ENCODE results near the gene ATP6V0C.

ATP6V0C gene

GRCh38 chr16:2493605-2494004 lies 20.1 kb upstream of the ATP6V0C start:
- Histone ChIP-seq H3K9me3 (ENCODE audit: control insufficient read depth, insufficient read depth, low read length) (no peaks in the 10 kb centered on the region), H3K36me3 (ENCODE audit: insufficient read depth, low read length) (no peaks in the 10 kb centered on the region), H3K4me1 (ENCODE audit: insufficient read depth, low read length) (no peaks in the 10 kb centered on the region), H3K9ac (ENCODE audit: low read depth, low read length) (no peak overlapping the region)

- H3K36me3 ChIP-seq (ENCODE audit: insufficient read depth, low read length): no peaks in the 10 kb centered on the region
- no peaks in the 10 kb centered on the region for H3K4me1 ChIP-seq (ENCODE audit: insufficient read depth, low read length)
- H3K9me3 ChIP-seq (ENCODE audit: control insufficient read depth, insufficient read depth, low read length): no peaks in the 10 kb centered on the region
- H3K9ac ChIP-seq (ENCODE audit: low read depth, low read length): no peak overlapping the region
Observed at GRCh38 chr16:2494616-2495015, 19.1 kb upstream of the ATP6V0C start.

GRCh38 chr16:2495041-2495440 lies 18.7 kb upstream of the ATP6V0C start:
- H3K9ac ChIP-seq (ENCODE audit: low read depth, low read length): no peak overlapping the region
- no peaks in the 10 kb centered on the region for H3K9me3 ChIP-seq (ENCODE audit: control insufficient read depth, insufficient read depth, low read length)
- H3K4me1 ChIP-seq (ENCODE audit: insufficient read depth, low read length): no peaks in the 10 kb centered on the region
- no peaks in the 10 kb centered on the region for H3K36me3 ChIP-seq (ENCODE audit: insufficient read depth, low read length)

- Histone ChIP-seq H3K36me3 (ENCODE audit: insufficient read depth, low read length) (no peaks in the 10 kb centered on the region), H3K9ac (ENCODE audit: low read depth, low read length) (no peak overlapping the region), H3K4me1 (ENCODE audit: insufficient read depth, low read length) (no peaks in the 10 kb centered on the region), H3K9me3 (ENCODE audit: control insufficient read depth, insufficient read depth, low read length) (no peaks in the 10 kb centered on the region)
Observed at GRCh38 chr16:2496223-2497115, 17.3 kb upstream of the ATP6V0C start.

GRCh38 chr16:2497116-2497630 lies 16.6 kb upstream of the ATP6V0C start:
- H3K4me1 ChIP-seq (ENCODE audit: insufficient read depth, low read length): peaks cover 6% of the 10 kb centered on the region; the same call in 1 of the 2 replicates
- H3K9me3 ChIP-seq (ENCODE audit: control insufficient read depth, insufficient read depth, low read length): no peaks in the 10 kb centered on the region
- no peaks in the 10 kb centered on the region for H3K36me3 ChIP-seq (ENCODE audit: insufficient read depth, low read length)
- H3K9ac ChIP-seq (ENCODE audit: low read depth, low read length): no peak overlapping the region

- no peak overlapping the region for H3K9ac ChIP-seq (ENCODE audit: low read depth, low read length)
- H3K9me3 ChIP-seq (ENCODE audit: control insufficient read depth, insufficient read depth, low read length): no peaks in the 10 kb centered on the region
- no peaks in the 10 kb centered on the region for H3K36me3 ChIP-seq (ENCODE audit: insufficient read depth, low read length)
- H3K4me1 ChIP-seq (ENCODE audit: insufficient read depth, low read length): peaks cover 9% of the 10 kb centered on the region; the same call in 1 of the 2 replicates
Observed at GRCh38 chr16:2497695-2498484, 15.9 kb upstream of the ATP6V0C start.

GRCh38 chr16:2498531-2499253 lies 15.1 kb upstream of the ATP6V0C start:
- Histone ChIP-seq H3K9ac (ENCODE audit: low read depth, low read length) (no peak overlapping the region), H3K4me1 (ENCODE audit: insufficient read depth, low read length) (peaks cover 9% of the 10 kb centered on the region; the same call in 1 of the 2 replicates), H3K9me3 (ENCODE audit: control insufficient read depth, insufficient read depth, low read length) (no peaks in the 10 kb centered on the region), H3K36me3 (ENCODE audit: insufficient read depth, low read length) (no peaks in the 10 kb centered on the region)

- peaks cover 9% of the 10 kb centered on the region; the same call in 1 of the 2 replicates for H3K4me1 ChIP-seq (ENCODE audit: insufficient read depth, low read length)
- H3K36me3 ChIP-seq (ENCODE audit: insufficient read depth, low read length): no peaks in the 10 kb centered on the region
- no peak overlapping the region for H3K9ac ChIP-seq (ENCODE audit: low read depth, low read length)
- no peaks in the 10 kb centered on the region for H3K9me3 ChIP-seq (ENCODE audit: control insufficient read depth, insufficient read depth, low read length)
Observed at GRCh38 chr16:2499454-2499853, 14.3 kb upstream of the ATP6V0C start.

- no peak overlapping the region for H3K9ac ChIP-seq (ENCODE audit: low read depth, low read length)
- H3K9me3 ChIP-seq (ENCODE audit: control insufficient read depth, insufficient read depth, low read length): no peaks in the 10 kb centered on the region
- peaks cover 9% of the 10 kb centered on the region; the same call in 1 of the 2 replicates for H3K4me1 ChIP-seq (ENCODE audit: insufficient read depth, low read length)
- no peaks in the 10 kb centered on the region for H3K36me3 ChIP-seq (ENCODE audit: insufficient read depth, low read length)
Observed at GRCh38 chr16:2499890-2500429, 13.8 kb upstream of the ATP6V0C start.

- Histone ChIP-seq H3K4me1 (ENCODE audit: insufficient read depth, low read length) (peaks cover 9% of the 10 kb centered on the region; the same call in 1 of the 2 replicates), H3K9me3 (ENCODE audit: control insufficient read depth, insufficient read depth, low read length) (no peaks in the 10 kb centered on the region), H3K36me3 (ENCODE audit: insufficient read depth, low read length) (no peaks in the 10 kb centered on the region), H3K9ac (ENCODE audit: low read depth, low read length) (no peak overlapping the region)
Observed at GRCh38 chr16:2500430-2500917, 13.3 kb upstream of the ATP6V0C start.

GRCh38 chr16:2500918-2501750 lies 12.6 kb upstream of the ATP6V0C start:
- H3K4me1 ChIP-seq (ENCODE audit: insufficient read depth, low read length): peaks cover 9% of the 10 kb centered on the region; the same call in 1 of the 2 replicates
- peak overlapping the region; percentile 46 for H3K9ac ChIP-seq (ENCODE audit: low read depth, low read length)
- H3K36me3 ChIP-seq (ENCODE audit: insufficient read depth, low read length): no peaks in the 10 kb centered on the region
- no peaks in the 10 kb centered on the region for H3K9me3 ChIP-seq (ENCODE audit: control insufficient read depth, insufficient read depth, low read length)

GRCh38 chr16:2501946-2502895 lies 11.5 kb upstream of the ATP6V0C start:
- H3K4me1 ChIP-seq (ENCODE audit: insufficient read depth, low read length): peaks cover 9% of the 10 kb centered on the region; the same call in 1 of the 2 replicates
- peak overlapping the region; percentile 46 for H3K9ac ChIP-seq (ENCODE audit: low read depth, low read length)

More at GRCh38 chr16:2501946-2502895, 11.5 kb upstream of the ATP6V0C start:
- H3K9me3 ChIP-seq (ENCODE audit: control insufficient read depth, insufficient read depth, low read length): no peaks in the 10 kb centered on the region
- no peaks in the 10 kb centered on the region for H3K36me3 ChIP-seq (ENCODE audit: insufficient read depth, low read length)

All from ES-I3 (cell line).